NCI-H187 treated with DMSO at 0.1 percent for 48 hours (cell line): ENCODE results near the gene CYTH4.
"Not testable (repeated sequence)": the region's sequence is repeated elsewhere in the genome, so short reads cannot be mapped to it uniquely, and the experiment has no call there.

Source experiments
- DNase-seq: peaks from one replicate; lab custom pipeline; 2025; lab: John Stamatoyannopoulos, UW

The CYTH4 gene

GRCh38 chr22:37310075-37310606, 27.8 kb downstream of the CYTH4 start:
- no peak for DNase-seq

- no peak for DNase-seq
Measured at GRCh38 chr22:37310815-37311595, 28.7 kb downstream of the CYTH4 start.

GRCh38 chr22:37311761-37312312, 29.5 kb downstream of the CYTH4 start:
- no peak for DNase-seq

GRCh38 chr22:37312549-37313183, 30.4 kb downstream of the CYTH4 start:
- DNase-seq: no peak

GRCh38 chr22:37313376-37314314, 31.3 kb downstream of the CYTH4 start:
- DNase-seq: no peak

GRCh38 chr22:37314315-37315074, 32.2 kb downstream of the CYTH4 start:
- no peak for DNase-seq

- no peak for DNase-seq
Measured at GRCh38 chr22:37316405-37316804, 34.1 kb downstream of the CYTH4 start.

- no peak for DNase-seq
Measured at GRCh38 chr22:37316875-37317371, 34.6 kb downstream of the CYTH4 start.

GRCh38 chr22:37317698-37318210, 35.4 kb downstream of the CYTH4 start:
- DNase-seq: no peak

GRCh38 chr22:37318364-37319109, 36.2 kb downstream of the CYTH4 start:
- no peak for DNase-seq

GRCh38 chr22:37319469-37319868, 37.2 kb downstream of the CYTH4 start:
- no peak for DNase-seq

- no peak for DNase-seq
Measured at GRCh38 chr22:37320726-37321677, 38.7 kb downstream of the CYTH4 start.

GRCh38 chr22:37324340-37325038, 42.2 kb downstream of the CYTH4 start:
- DNase-seq: no peak

GRCh38 chr22:37325039-37325395, 42.7 kb downstream of the CYTH4 start:
- no peak for DNase-seq

- DNase-seq: no peak
Measured at GRCh38 chr22:37326726-37327125, 44.4 kb downstream of the CYTH4 start.

GRCh38 chr22:37328017-37328416, 45.7 kb downstream of the CYTH4 start:
- DNase-seq: no peak

- DNase-seq: not testable (repeated sequence)
Measured at GRCh38 chr22:37328538-37329237, 46.4 kb downstream of the CYTH4 start.
